IMR-90 (cell line): Measurements from ENCODE around the gene ACSF2. TPM values are rescaled to one million over a fixed set of nuclear protein-coding genes. Genes with fewer than 3 reads are reported as not detected.

Experiments used
- ATAC-seq: fragments of 200-7000 bp; cut with Tn5 transposase; 2 replicates; pipeline ENCODE4 v1.9.1; 2020; ENCODE audit warnings: low read depth, mild to moderate bottlenecking, moderate library complexity
- BruUV-seq: library from RNA; stranded (reverse); fragments of 400-500 nt; replicated peaks from 2 replicates; lab custom pipeline; 2021; lab: Mats Ljungman, UMichigan
- CTCF ChIA-PET: fragments of 300-600 bp; formaldehyde crosslinking; extraction: SDS; loops from one replicate; lab custom pipeline; 2021; ENCODE audit warnings: antibody characterized with exemption; lab: Yijun Ruan, JAX
- POLR2A ChIA-PET: fragments of 300-600 bp; sonication (Branson Sonifier 250); formaldehyde crosslinking; loops from one replicate; lab custom pipeline; 2022; ENCODE audit warnings: antibody characterized with exemption; ENCODE audit not compliant: unreplicated experiment; lab: Charles Lee
- DNase-seq: peaks from one replicate; pipeline ENCODE4 v3.0.0; 2013
- H2AFZ ChIP-seq: replicated peaks from 2 replicates; pipeline ENCODE3; 2013; ENCODE audit warnings: low read length, mild to moderate bottlenecking; ENCODE audit not compliant: poor library complexity
- H2AK5ac ChIP-seq: 2 replicates; pipeline ENCODE4 v1.6.1; 2013; ENCODE audit warnings: low read depth, low read length, inconsistent platforms
- H2AK9ac ChIP-seq: replicated peaks from 2 replicates; pipeline ENCODE3; 2013; ENCODE audit warnings: mild to moderate bottlenecking, low read depth, low read length, moderate library complexity; ENCODE audit not compliant: poor library complexity
- H2BK120ac ChIP-seq: 2 replicates; pipeline ENCODE4 v1.6.1; 2013; ENCODE audit warnings: low read depth, low read length, inconsistent platforms
- H2BK15ac ChIP-seq: 3 replicates; pipeline ENCODE4 v1.6.1; 2013; ENCODE audit warnings: low read depth, low read length, inconsistent platforms
- H2BK20ac ChIP-seq: 2 replicates; pipeline ENCODE4 v1.6.1; 2013; ENCODE audit warnings: low read depth, mild to moderate bottlenecking, inconsistent platforms, low read length, moderate library complexity
- H2BK5ac ChIP-seq: 2 replicates; pipeline ENCODE4 v1.6.1; 2013; ENCODE audit warnings: mild to moderate bottlenecking, low read depth, low read length, inconsistent platforms; ENCODE audit not compliant: poor library complexity, severe bottlenecking
- H3K14ac ChIP-seq: replicated peaks from 2 replicates; pipeline ENCODE4 v1.6.1; 2013; ENCODE audit warnings: low read depth, low read length, inconsistent platforms
- H3K18ac ChIP-seq: 2 replicates; pipeline ENCODE4 v1.6.1; 2013; ENCODE audit warnings: low read depth, low read length, control low read depth
- H3K23ac ChIP-seq: 2 replicates; pipeline ENCODE4 v1.6.1; 2013; ENCODE audit warnings: low read depth, low read length, inconsistent platforms
- H3K27ac ChIP-seq: 2 replicates; pipeline ENCODE4 v1.5.1; 2013; ENCODE audit warnings: mild to moderate bottlenecking, control low read depth, low read length; ENCODE audit not compliant: insufficient read depth
- H3K27me3 ChIP-seq: 2 replicates; pipeline ENCODE4 v1.6.1; 2013; ENCODE audit warnings: low read length; ENCODE audit not compliant: control insufficient read depth, insufficient read depth
- H3K36me3 ChIP-seq: 2 replicates; pipeline ENCODE4 v1.6.1; 2013; ENCODE audit warnings: low read length, mixed read lengths; ENCODE audit not compliant: control insufficient read depth, insufficient read depth
- H3K4ac ChIP-seq: 2 replicates; pipeline ENCODE4 v1.6.1; 2013; ENCODE audit warnings: low read depth, low read length, inconsistent platforms
- H3K4me1 ChIP-seq: 2 replicates; pipeline ENCODE4 v1.6.1; 2013; ENCODE audit warnings: low read length, mixed read lengths; ENCODE audit not compliant: control insufficient read depth, insufficient read depth
- H3K4me2 ChIP-seq: 2 replicates; pipeline ENCODE4 v1.6.1; 2013; ENCODE audit warnings: low read depth, mild to moderate bottlenecking, control low read depth, low read length, moderate library complexity
- H3K4me3 ChIP-seq: 2 replicates; pipeline ENCODE4 v1.5.1; 2013; ENCODE audit warnings: low read depth, mild to moderate bottlenecking, control low read depth, low read length, moderate library complexity; ENCODE audit not compliant: insufficient read depth
- H3K56ac ChIP-seq: 2 replicates; pipeline ENCODE4 v1.6.1; 2013; ENCODE audit warnings: low read length, inconsistent platforms; ENCODE audit not compliant: insufficient read depth; ENCODE audit errors: extremely low read depth
- H3K79me1 ChIP-seq, 2 experiments: 2 replicates each; pipeline ENCODE4 v1.6.1; 2013; ENCODE audit warnings: low read length in 2 of 2, inconsistent platforms in 1 of 2, low read depth in 1 of 2
- H3K9ac ChIP-seq: 2 replicates; pipeline ENCODE4 v1.6.1; 2013; ENCODE audit warnings: low read depth, low read length, control low read depth
- H3K9me1 ChIP-seq: 2 replicates; pipeline ENCODE4 v1.6.1; 2013; ENCODE audit warnings: low read length, inconsistent platforms; ENCODE audit not compliant: insufficient read depth
- H3K9me3 ChIP-seq: 2 replicates; pipeline ENCODE4 v1.6.1; 2013; ENCODE audit warnings: low read length; ENCODE audit not compliant: control insufficient read depth, insufficient read depth
- H4K20me1 ChIP-seq: 2 replicates; pipeline ENCODE4 v1.6.1; 2013; ENCODE audit warnings: low read length, inconsistent platforms; ENCODE audit not compliant: insufficient read depth
- H4K5ac ChIP-seq: 2 replicates; pipeline ENCODE4 v1.6.1; 2013; ENCODE audit warnings: mild to moderate bottlenecking, low read depth, low read length, control low read depth
- H4K8ac ChIP-seq, 2 experiments: 2 replicates each; pipeline ENCODE4 v1.6.1; 2013; ENCODE audit warnings: low read depth in 2 of 2, low read length in 2 of 2, control low read depth in 1 of 2, inconsistent platforms in 1 of 2
- H4K91ac ChIP-seq: 2 replicates; pipeline ENCODE4 v1.6.1; 2013; ENCODE audit warnings: low read depth, low read length, inconsistent platforms; ENCODE audit not compliant: insufficient read depth
- BHLHE40 ChIP-seq: fragments of 150-350 bp; IDR thresholded peaks from 2 replicates; pipeline ENCODE4 v1.6.1; 2016; ENCODE audit warnings: mild to moderate bottlenecking, low read depth, low read length
- CEBPB ChIP-seq: IDR thresholded peaks from 2 replicates; pipeline ENCODE4 v1.6.1; 2012; ENCODE audit warnings: low read depth, low read length, improper control_type of control experiment
- CHD1 ChIP-seq: IDR thresholded peaks from 2 replicates; pipeline ENCODE4 v1.6.1; 2012; ENCODE audit warnings: low read depth, low read length, improper control_type of control experiment
- FOS ChIP-seq: fragments of 150-350 bp; IDR thresholded peaks from 2 replicates; pipeline ENCODE4 v1.6.1; 2016; ENCODE audit warnings: low read depth, low read length
- MAFK ChIP-seq: IDR thresholded peaks from 2 replicates; pipeline ENCODE4 v1.6.1; 2012; ENCODE audit warnings: low read depth, low read length, improper control_type of control experiment
- MAZ ChIP-seq: IDR thresholded peaks from 2 replicates; pipeline ENCODE4 v1.6.1; 2012; ENCODE audit warnings: low read depth, mild to moderate bottlenecking, low read length, improper control_type of control experiment, moderate library complexity, borderline replicate concordance
- MXI1 ChIP-seq: IDR thresholded peaks from 2 replicates; pipeline ENCODE4 v1.6.1; 2012; ENCODE audit warnings: low read depth, mild to moderate bottlenecking, low read length, moderate library complexity, borderline replicate concordance
- NFE2L2 ChIP-seq: fragments of 150-350 bp; IDR thresholded peaks from 2 replicates; pipeline ENCODE4 v1.6.1; 2016; ENCODE audit warnings: low read depth, mild to moderate bottlenecking, low read length
- POLR2A ChIP-seq: IDR thresholded peaks from 2 replicates; pipeline ENCODE4 v1.6.1; 2012; ENCODE audit warnings: mild to moderate bottlenecking, low read depth, low read length
- RAD21 ChIP-seq: IDR thresholded peaks from 2 replicates; pipeline ENCODE4 v1.6.1; 2012; ENCODE audit warnings: low read length, improper control_type of control experiment
- RCOR1 ChIP-seq: IDR thresholded peaks from 2 replicates; pipeline ENCODE4 v1.6.1; 2012; ENCODE audit warnings: mild to moderate bottlenecking, low read length, improper control_type of control experiment; ENCODE audit not compliant: insufficient replicate concordance
- RFX5 ChIP-seq: IDR thresholded peaks from 2 replicates; pipeline ENCODE4 v1.8.0; 2012; ENCODE audit warnings: low read depth, mild to moderate bottlenecking, low read length, moderate library complexity
- SMC3 ChIP-seq: fragments of 150-350 bp; IDR thresholded peaks from 2 replicates; pipeline ENCODE4 v1.6.1; 2016; ENCODE audit warnings: low read depth, mild to moderate bottlenecking, antibody characterized with exemption, low read length, moderate library complexity
- USF2 ChIP-seq: fragments of 150-350 bp; IDR thresholded peaks from 2 replicates; pipeline ENCODE4 v1.6.1; 2017; ENCODE audit warnings: mild to moderate bottlenecking, antibody characterized with exemption, low read length, low read depth
- WGBS, 2 experiments: methylation state at CpG; one replicate each; pipeline versions ENCODE4 v1.1.5 to v1.1.7; 2013; ENCODE audit warnings: missing lambda C conversion rate in 2 of 2; ENCODE audit not compliant: insufficient read length in 1 of 2; ENCODE audit errors: extremely low coverage in 2 of 2; 5-methylcytosine and 5-hydroxymethylcytosine counted together
- dilution Hi-C: fragments of 300-500 bp; cut with HindIII; formaldehyde crosslinking; loops from one replicate; pipeline ENCODE4 v1.14.3; 2018; ENCODE audit warnings: low sequenced_read_pairs; ENCODE audit not compliant: unreplicated experiment
- in situ Hi-C: fragments of 300-500 bp; cut with MboI; formaldehyde crosslinking; loops from 3 replicates; pipeline ENCODE4 v1.14.3; 2019; ENCODE audit warnings: low sequenced_read_pairs, inconsistent platforms, mixed read lengths
- intact Hi-C: fragments of 100-400 bp; cut with micrococcal nuclease; formaldehyde crosslinking; loops from 2 replicates; pipeline ENCODE4 v1.10.0; 2022
- polyA plus RNA-seq, 3 experiments: library from polyadenylated mRNA; depleted of rRNA; stranded (reverse); fragments of >200 nt; gene quantifications; 2 replicates each; pipeline ENCODE4 v1.2.3, GENCODE V29; 2012; ENCODE audit warnings: low replicate concordance in 1 of 3
- total RNA-seq: library from RNA; depleted of rRNA; stranded (reverse); fragments of >200 nt; gene quantifications from 2 replicates; pipeline ENCODE4 v1.2.3, GENCODE V29; 2012
- TF ChIP-seq, protein P1 (sequence below): conservative IDR thresholded peaks from 2 replicates; pipeline ENCODE4 v1.5.1; 2012; ENCODE audit warnings: mild to moderate bottlenecking, low read depth, low read length, improper control_type of control experiment
- TF ChIP-seq, protein P2 (sequence below): fragments of 150-350 bp; IDR thresholded peaks from 2 replicates; pipeline ENCODE4 v1.6.1; 2016; ENCODE audit warnings: low read depth, mild to moderate bottlenecking, low read length, moderate library complexity, borderline replicate concordance

The ACSF2 gene
- total and polyA plus RNA-seq, 2 of the 4 experiments (the other 2 are of a cell fraction) = 18.5 to 27.2 TPM

DNA sequence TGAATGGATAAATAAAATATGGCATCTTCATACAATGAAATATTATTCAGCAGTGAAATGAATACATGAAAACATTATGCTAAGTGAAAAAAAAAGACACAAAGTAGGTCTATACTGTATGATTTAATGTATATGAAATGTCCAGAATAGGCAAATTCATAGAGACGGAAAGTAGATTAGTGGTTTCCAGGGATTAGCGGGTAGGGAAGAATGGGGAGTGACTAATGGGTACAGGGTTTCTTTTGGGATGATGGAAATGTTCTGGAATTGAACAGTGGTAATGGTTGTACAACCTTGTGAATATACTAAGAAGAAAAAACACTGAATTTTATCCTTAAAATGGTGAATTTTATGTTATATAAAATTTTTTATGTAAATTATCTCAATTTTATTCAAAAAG lies 73.7 kb downstream of the ACSF2 start:
- in situ Hi-C loops (no loop called here), dilution Hi-C loops (no loop called here), intact Hi-C loops (no loop called here)
- H3K4me2 ChIP-seq = no peak overlapping the region
- H4K20me1 ChIP-seq = no peaks in the 10 kb centered on the region
- H4K5ac ChIP-seq = no peak overlapping the region
- H3K18ac ChIP-seq = no peak overlapping the region
- H3K14ac ChIP-seq = no peak overlapping the region
- DNase-seq (no peak), ATAC-seq (no peak)
- H2AFZ ChIP-seq = no peak overlapping the region
- no peak overlapping the region for H2BK5ac ChIP-seq
- no peak overlapping the region for H3K23ac ChIP-seq
- no peak overlapping the region for H3K4me3 ChIP-seq
- no peak overlapping the region for H2AK9ac ChIP-seq
- H3K27me3 ChIP-seq = no peaks in the 10 kb centered on the region; the same call in 1 of the 2 replicates
- ChIA-PET CTCF (interaction anchor here (0.6 kb wide), 1 partner anchor 18 kb away, joined by 4 read pairs; no protein-coding TSS in a partner anchor), POLR2A (no interaction called here)
- TF ChIP-seq SMC3 (no peak), NFE2L2 (no peak), FOS (no peak), RCOR1 (no peak), POLR2A (no peak), MAZ (no peak), USF2 (no peak), CHD1 (no peak), BHLHE40 (no peak), RAD21 (no peak), MXI1 (no peak), MAFK (no peak), CEBPB (no peak), RFX5 (no peak)
- TF ChIP-seq, protein P1, sequence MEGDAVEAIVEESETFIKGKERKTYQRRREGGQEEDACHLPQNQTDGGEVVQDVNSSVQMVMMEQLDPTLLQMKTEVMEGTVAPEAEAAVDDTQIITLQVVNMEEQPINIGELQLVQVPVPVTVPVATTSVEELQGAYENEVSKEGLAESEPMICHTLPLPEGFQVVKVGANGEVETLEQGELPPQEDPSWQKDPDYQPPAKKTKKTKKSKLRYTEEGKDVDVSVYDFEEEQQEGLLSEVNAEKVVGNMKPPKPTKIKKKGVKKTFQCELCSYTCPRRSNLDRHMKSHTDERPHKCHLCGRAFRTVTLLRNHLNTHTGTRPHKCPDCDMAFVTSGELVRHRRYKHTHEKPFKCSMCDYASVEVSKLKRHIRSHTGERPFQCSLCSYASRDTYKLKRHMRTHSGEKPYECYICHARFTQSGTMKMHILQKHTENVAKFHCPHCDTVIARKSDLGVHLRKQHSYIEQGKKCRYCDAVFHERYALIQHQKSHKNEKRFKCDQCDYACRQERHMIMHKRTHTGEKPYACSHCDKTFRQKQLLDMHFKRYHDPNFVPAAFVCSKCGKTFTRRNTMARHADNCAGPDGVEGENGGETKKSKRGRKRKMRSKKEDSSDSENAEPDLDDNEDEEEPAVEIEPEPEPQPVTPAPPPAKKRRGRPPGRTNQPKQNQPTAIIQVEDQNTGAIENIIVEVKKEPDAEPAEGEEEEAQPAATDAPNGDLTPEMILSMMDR = no peak
- TF ChIP-seq, protein P2, sequence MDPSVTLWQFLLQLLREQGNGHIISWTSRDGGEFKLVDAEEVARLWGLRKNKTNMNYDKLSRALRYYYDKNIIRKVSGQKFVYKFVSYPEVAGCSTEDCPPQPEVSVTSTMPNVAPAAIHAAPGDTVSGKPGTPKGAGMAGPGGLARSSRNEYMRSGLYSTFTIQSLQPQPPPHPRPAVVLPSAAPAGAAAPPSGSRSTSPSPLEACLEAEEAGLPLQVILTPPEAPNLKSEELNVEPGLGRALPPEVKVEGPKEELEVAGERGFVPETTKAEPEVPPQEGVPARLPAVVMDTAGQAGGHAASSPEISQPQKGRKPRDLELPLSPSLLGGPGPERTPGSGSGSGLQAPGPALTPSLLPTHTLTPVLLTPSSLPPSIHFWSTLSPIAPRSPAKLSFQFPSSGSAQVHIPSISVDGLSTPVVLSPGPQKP = no peak
- no peak overlapping the region for H2BK20ac ChIP-seq
- H3K27ac ChIP-seq = no peak overlapping the region
- H3K4me1 ChIP-seq = peaks cover 4% of the 10 kb centered on the region
- no peak overlapping the region for H4K91ac ChIP-seq
- no peak overlapping the region for H4K8ac ChIP-seq
- peaks cover 5% of the 10 kb centered on the region; the same call in 1 of the 2 replicates for H3K9me1 ChIP-seq
- H3K56ac ChIP-seq = no peak overlapping the region
- no peak overlapping the region for H3K4ac ChIP-seq
- H2AK5ac ChIP-seq = no peak overlapping the region
- H3K79me1 ChIP-seq = no peaks in the 10 kb centered on the region
- H3K36me3 ChIP-seq = no peaks in the 10 kb centered on the region
- H2BK15ac ChIP-seq = no peak overlapping the region
- no peak overlapping the region for H2BK120ac ChIP-seq
- no CpG with 5 or more reads among the region's 2 CpGs for WGBS, 2 experiments
- H3K9ac ChIP-seq = no peak overlapping the region
- no peaks in the 10 kb centered on the region for H3K9me3 ChIP-seq
- BruUV-seq = no TSS peak
